ENCODE results near the gene SELENON. TPM values are rescaled to one million over a fixed set of nuclear protein-coding genes. Genes with fewer than 3 reads are reported as not detected.

Gene SELENON
- total RNA-seq, 4 donors from 2014 or later, result 9.0 to 94.0 (median 18.0) TPM

DNA sequence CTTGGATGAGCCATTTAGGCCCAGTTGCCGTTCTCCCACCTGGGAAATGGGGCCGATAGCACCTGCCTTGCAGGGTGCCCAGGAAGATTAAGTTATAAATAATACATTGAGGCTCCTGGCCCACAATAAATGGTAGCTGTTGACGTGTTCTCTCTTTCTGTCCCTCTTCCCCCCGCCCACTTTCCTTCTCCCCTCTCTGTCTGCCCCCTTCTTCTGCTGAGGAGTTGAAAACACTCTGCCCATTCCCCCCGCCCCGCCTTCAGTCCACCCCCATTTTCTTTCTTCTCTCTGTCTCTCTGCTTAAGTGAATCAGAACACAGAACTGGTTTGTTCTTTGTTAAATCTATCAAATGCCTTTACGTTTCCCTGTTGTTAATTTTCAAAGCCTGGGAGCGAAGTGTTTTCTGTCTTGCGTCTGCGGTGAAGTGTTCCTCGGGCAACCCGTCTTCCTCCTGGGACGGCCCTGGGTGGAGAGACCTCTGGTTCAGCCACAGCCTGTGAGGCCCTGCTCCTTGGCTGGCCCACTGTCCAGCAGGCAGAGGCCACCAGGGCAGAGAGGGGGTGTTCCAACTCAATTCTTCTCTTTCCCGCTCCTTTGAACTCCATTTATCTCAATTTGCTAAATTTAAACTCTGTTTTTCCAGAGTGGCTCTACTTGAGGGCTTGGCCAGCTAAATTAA, 29.3 kb upstream of the SELENON start:
- Histone ChIP-seq H3K27ac (peak overlapping the region; percentile 56 to 77), H3K27me3 (no peaks in the 10 kb centered on the region), H3K36me3 (no peaks in the 10 kb centered on the region), H3K4me3 (no peak overlapping the region), H3K4me1 (peaks cover 11 to 21% of the 10 kb centered on the region in 2 donors), H3K9me3 (no peaks in the 10 kb centered on the region)
- DNase-seq, result peak in 1 of 2 donors; percentile 34
- intact Hi-C loops (cut with DNase I; ENCODE audit: low total_unique reads), result no loop called here
- TF ChIP-seq, protein P1, sequence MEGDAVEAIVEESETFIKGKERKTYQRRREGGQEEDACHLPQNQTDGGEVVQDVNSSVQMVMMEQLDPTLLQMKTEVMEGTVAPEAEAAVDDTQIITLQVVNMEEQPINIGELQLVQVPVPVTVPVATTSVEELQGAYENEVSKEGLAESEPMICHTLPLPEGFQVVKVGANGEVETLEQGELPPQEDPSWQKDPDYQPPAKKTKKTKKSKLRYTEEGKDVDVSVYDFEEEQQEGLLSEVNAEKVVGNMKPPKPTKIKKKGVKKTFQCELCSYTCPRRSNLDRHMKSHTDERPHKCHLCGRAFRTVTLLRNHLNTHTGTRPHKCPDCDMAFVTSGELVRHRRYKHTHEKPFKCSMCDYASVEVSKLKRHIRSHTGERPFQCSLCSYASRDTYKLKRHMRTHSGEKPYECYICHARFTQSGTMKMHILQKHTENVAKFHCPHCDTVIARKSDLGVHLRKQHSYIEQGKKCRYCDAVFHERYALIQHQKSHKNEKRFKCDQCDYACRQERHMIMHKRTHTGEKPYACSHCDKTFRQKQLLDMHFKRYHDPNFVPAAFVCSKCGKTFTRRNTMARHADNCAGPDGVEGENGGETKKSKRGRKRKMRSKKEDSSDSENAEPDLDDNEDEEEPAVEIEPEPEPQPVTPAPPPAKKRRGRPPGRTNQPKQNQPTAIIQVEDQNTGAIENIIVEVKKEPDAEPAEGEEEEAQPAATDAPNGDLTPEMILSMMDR (IDR thresholded peaks at IDR 0.05), result no peak

DNA sequence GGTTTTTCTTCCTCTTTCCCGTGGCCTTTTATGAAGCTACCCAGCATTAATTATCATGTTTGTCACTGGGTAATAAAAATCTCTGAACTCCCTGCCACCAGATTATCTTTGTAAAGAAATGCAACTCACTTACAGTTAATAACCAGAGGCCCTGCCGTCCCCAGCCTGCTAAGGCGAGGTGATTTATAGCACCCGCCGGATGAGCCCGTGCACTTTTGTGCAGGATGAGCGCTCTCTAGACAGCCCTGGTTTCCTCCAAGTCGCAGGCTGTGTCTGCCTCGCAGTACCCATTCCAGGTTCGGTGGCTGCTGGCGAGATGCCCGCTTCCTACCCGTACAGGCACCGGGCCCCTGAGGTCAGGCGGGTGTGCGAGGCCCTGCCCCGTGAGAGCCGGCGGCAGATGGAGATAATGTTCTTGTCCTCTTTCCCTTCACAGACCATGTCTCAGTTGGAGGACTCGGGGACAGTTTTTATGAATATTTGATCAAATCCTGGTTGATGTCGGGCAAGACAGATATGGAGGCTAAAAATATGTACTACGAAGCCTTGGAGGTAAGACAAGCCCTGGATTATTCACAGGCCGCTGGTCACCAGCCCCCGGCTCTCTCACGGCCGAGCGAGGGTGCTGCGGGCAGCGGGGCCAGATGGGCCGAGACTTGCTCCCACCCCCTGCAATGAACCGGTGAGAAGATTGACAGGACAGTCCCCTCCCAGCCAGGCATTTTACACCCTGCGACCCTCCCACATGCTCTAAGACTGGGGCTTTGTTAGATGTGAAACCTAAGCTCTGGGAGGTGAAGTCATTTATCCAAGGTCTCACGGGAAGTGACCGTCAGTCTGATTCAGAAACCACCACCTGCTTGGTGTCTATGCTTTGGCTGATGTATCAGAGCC, 28.5 kb upstream of the SELENON start:
- H3K27me3 ChIP-seq, result no peaks in the 10 kb centered on the region
- intact Hi-C loops (cut with DNase I; ENCODE audit: low total_unique reads), result no loop called here
- peaks cover 11 to 21% of the 10 kb centered on the region in 2 donors for H3K4me1 ChIP-seq
- H3K36me3 ChIP-seq, result no peaks in the 10 kb centered on the region
- H3K4me3 ChIP-seq, result no peak overlapping the region
- TF ChIP-seq, protein P1 (IDR thresholded peaks at IDR 0.05), result no peak
- no peak for TF ChIP-seq POLR2A (IDR thresholded peaks at IDR 0.05)
- H3K9me3 ChIP-seq, result no peaks in the 10 kb centered on the region
- peak overlapping the region; percentile 56 to 77 for H3K27ac ChIP-seq
- DNase-seq, result peak; percentile 67 to 73

GRCh38 chr1:25772164-25772563, 27.8 kb upstream of the SELENON start:
- no peak for TF ChIP-seq POLR2A (IDR thresholded peaks at IDR 0.05)
- TF ChIP-seq, protein P1 (IDR thresholded peaks at IDR 0.05), result no peak
- no peaks in the 10 kb centered on the region for H3K36me3 ChIP-seq
- intact Hi-C loops (cut with DNase I; ENCODE audit: low total_unique reads), result no loop called here

GRCh38 chr1:25772692-25773245, 27.2 kb upstream of the SELENON start:
- H3K36me3 ChIP-seq, result no peaks in the 10 kb centered on the region
- no peaks in the 10 kb centered on the region for H3K9me3 ChIP-seq
- TF ChIP-seq POLR2A (IDR thresholded peaks at IDR 0.05), result no peak
- TF ChIP-seq, protein P1 (IDR thresholded peaks at IDR 0.05), result no peak
- peaks cover 11 to 21% of the 10 kb centered on the region in 2 donors for H3K4me1 ChIP-seq
- no peak overlapping the region for H3K27ac ChIP-seq
- intact Hi-C loops (cut with DNase I; ENCODE audit: low total_unique reads), result no loop called here
- no peak for DNase-seq
- H3K4me3 ChIP-seq, result no peak overlapping the region
- no peaks in the 10 kb centered on the region for H3K27me3 ChIP-seq

More at GRCh38 chr1:25772164-25772563, 27.8 kb upstream of the SELENON start:
- no peaks in the 10 kb centered on the region for H3K9me3 ChIP-seq
- no peaks in the 10 kb centered on the region for H3K27me3 ChIP-seq
- DNase-seq, result no peak
- no peak overlapping the region for H3K27ac ChIP-seq
- H3K4me1 ChIP-seq, result peaks cover 11 to 21% of the 10 kb centered on the region in 2 donors
- no peak overlapping the region for H3K4me3 ChIP-seq
